ENCODE measurements around the gene FRMPD1. TPM values are rescaled to one million over a fixed set of nuclear protein-coding genes. Genes with fewer than 3 reads are reported as not detected.

FRMPD1 gene
- total and polyA plus RNA-seq, 2 of the 13 experiments (the other 11 are each of a cell fraction or from before 2014, with no cell fraction given): not detected

DNA sequence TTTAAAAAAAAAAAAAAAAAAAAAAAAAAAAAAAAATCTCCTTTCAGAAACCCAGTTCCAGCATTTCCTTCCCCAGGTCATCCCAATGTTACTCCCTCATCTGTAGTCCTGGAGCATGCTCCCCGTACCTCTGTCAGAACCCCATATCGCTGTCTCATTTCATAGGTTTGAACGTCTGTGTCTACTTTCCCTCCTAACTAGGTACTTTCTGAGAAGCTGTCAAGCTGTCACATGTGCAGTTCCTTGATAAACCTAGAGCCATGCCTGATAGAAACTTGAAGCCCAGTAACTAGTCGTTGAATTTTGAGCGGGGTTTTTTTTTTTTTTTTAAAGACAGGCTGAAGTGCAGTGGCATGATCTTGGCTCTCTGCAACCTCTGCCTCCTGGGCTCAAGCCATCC is 118.6 kb downstream of the FRMPD1 start:
- no TSS peak for BruUV-seq (replicated peaks)

More for the DNA sequence above, 118.6 kb downstream of the FRMPD1 start:
- ChIA-PET POLR2A (interaction anchor here (1.0 kb wide), 1 partner anchor 16 kb away, joined by 5 read pairs; no protein-coding TSS in a partner anchor), CTCF (ENCODE audit: low intra/inter-chr PET ratio, low total read pairs) (no interaction called here)
- no peaks in the 10 kb centered on the region for H4K20me1 ChIP-seq (ENCODE audit: insufficient read depth, low read length)
- intact Hi-C loops (cut with micrococcal nuclease; ENCODE audit: unreplicated experiment) (no loop called here), in situ Hi-C loops (cut with HindIII; ENCODE audit: extremely low pct_ligation_motif_present, low pct_unique_long_range_greater_than_20kb) (no loop called here)
- H2AFZ ChIP-seq (ENCODE audit: low read length): no peak overlapping the region
- H3K4me2 ChIP-seq (ENCODE audit: low read depth, low read length): no peak overlapping the region
- H3K9me3 ChIP-seq (ENCODE audit: low read length): no peaks in the 10 kb centered on the region
- no peaks in the 10 kb centered on the region for H3K79me2 ChIP-seq (ENCODE audit: insufficient read depth, low read length)
- no peak for ATAC-seq
- WGBS (ENCODE audit: low lambda C conversion rate): 84% methylated on average over 5 of the region's 5 CpGs
- no peak for DNase-seq (ENCODE audit: low spot score)
- no peak for TF ChIP-seq HDAC2 (CRISPR knock-in tag; IDR thresholded peaks at IDR 0.05)
- TF ChIP-seq KDM5B (CRISPR knock-in tag; IDR thresholded peaks at IDR 0.05; ENCODE audit: borderline replicate concordance): no peak
- no peak for TF ChIP-seq HDAC1 (CRISPR knock-in tag; IDR thresholded peaks at IDR 0.05)
- TF ChIP-seq, protein P1, sequence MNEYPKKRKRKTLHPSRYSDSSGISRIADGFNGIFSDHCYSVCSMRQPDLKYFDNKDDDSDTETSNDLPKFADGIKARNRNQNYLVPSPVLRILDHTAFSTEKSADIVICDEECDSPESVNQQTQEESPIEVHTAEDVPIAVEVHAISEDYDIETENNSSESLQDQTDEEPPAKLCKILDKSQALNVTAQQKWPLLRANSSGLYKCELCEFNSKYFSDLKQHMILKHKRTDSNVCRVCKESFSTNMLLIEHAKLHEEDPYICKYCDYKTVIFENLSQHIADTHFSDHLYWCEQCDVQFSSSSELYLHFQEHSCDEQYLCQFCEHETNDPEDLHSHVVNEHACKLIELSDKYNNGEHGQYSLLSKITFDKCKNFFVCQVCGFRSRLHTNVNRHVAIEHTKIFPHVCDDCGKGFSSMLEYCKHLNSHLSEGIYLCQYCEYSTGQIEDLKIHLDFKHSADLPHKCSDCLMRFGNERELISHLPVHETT (CRISPR knock-in tag; conservative IDR thresholded peaks at IDR 0.05): no peak
- TF ChIP-seq CHCHD3 (CRISPR knock-in tag; IDR thresholded peaks at IDR 0.05): no peak
- TF ChIP-seq, protein P2, sequence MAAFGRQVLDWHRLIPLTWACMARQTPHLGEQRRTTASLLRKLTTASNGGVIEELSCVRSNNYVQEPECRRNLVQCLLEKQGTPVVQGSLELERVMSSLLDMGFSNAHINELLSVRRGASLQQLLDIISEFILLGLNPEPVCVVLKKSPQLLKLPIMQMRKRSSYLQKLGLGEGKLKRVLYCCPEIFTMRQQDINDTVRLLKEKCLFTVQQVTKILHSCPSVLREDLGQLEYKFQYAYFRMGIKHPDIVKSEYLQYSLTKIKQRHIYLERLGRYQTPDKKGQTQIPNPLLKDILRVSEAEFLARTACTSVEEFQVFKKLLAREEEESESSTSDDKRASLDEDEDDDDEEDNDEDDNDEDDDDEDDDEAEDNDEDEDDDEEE (CRISPR knock-in tag; IDR thresholded peaks at IDR 0.05): no peak
- no peak for TF ChIP-seq RARG (CRISPR knock-in tag; IDR thresholded peaks at IDR 0.05; ENCODE audit: low read depth)
- no peak for TF ChIP-seq NFIB (CRISPR knock-in tag; IDR thresholded peaks at IDR 0.05; ENCODE audit: borderline replicate concordance)
- TF ChIP-seq ZC3H4 (CRISPR knock-in tag; IDR thresholded peaks at IDR 0.05; ENCODE audit: borderline replicate concordance): no peak
- no peak for TF ChIP-seq HDAC6 (IDR thresholded peaks at IDR 0.05; ENCODE audit: low read depth, low read length)
- no peak for TF ChIP-seq SAFB2 (CRISPR knock-in tag; IDR thresholded peaks at IDR 0.05; ENCODE audit: borderline replicate concordance, low read depth)
- TF ChIP-seq ZNF776 (CRISPR knock-in tag; IDR thresholded peaks at IDR 0.05): no peak
- TF ChIP-seq, protein P3, sequence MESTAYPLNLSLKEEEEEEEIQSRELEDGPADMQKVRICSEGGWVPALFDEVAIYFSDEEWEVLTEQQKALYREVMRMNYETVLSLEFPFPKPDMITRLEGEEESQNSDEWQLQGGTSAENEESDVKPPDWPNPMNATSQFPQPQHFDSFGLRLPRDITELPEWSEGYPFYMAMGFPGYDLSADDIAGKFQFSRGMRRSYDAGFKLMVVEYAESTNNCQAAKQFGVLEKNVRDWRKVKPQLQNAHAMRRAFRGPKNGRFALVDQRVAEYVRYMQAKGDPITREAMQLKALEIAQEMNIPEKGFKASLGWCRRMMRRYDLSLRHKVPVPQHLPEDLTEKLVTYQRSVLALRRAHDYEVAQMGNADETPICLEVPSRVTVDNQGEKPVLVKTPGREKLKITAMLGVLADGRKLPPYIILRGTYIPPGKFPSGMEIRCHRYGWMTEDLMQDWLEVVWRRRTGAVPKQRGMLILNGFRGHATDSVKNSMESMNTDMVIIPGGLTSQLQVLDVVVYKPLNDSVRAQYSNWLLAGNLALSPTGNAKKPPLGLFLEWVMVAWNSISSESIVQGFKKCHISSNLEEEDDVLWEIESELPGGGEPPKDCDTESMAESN (CRISPR knock-in tag; conservative IDR thresholded peaks at IDR 0.05): no peak
- TF ChIP-seq REL (CRISPR knock-in tag; conservative IDR thresholded peaks at IDR 0.05): no peak
- no peak for TF ChIP-seq ZNF749 (CRISPR knock-in tag; IDR thresholded peaks at IDR 0.05; ENCODE audit: borderline replicate concordance)
- no peaks in the 10 kb centered on the region for H3K4me1 ChIP-seq (ENCODE audit: insufficient read depth, low read length)
- no peak overlapping the region for H3K27ac ChIP-seq (ENCODE audit: extremely low read length, insufficient read depth, low read length)
- no peaks in the 10 kb centered on the region for H3K27me3 ChIP-seq (ENCODE audit: control insufficient read depth in 1 of 2, insufficient read depth in 2 of 2, low read length in 2 of 2)
- FAIRE-seq: no peak
- peaks cover 5 to 17% of the 10 kb centered on the region in 2 experiments for H3K36me3 ChIP-seq (replicated peaks in 1 of 2; ENCODE audit: control insufficient read depth in 1 of 2, insufficient read depth in 2 of 2, low read length in 2 of 2)
- no peak overlapping the region for H3K4me3 ChIP-seq (replicated peaks in 1 of 3; ENCODE audit: insufficient read depth in 1 of 3, low read depth in 2 of 3, low read length in 3 of 3)
- no peak overlapping the region for H3K9ac ChIP-seq (ENCODE audit: insufficient read depth, low read depth, low read length)

Data from HepG2 (cell line).